ENCODE data around the gene CMPK1. TPM values are rescaled to one million over a fixed set of nuclear protein-coding genes. Genes with fewer than 3 reads are reported as not detected.

The CMPK1 gene
- total RNA-seq, 6 experiments from 2014 or later: 118 to 141 (median 131) TPM

DNA sequence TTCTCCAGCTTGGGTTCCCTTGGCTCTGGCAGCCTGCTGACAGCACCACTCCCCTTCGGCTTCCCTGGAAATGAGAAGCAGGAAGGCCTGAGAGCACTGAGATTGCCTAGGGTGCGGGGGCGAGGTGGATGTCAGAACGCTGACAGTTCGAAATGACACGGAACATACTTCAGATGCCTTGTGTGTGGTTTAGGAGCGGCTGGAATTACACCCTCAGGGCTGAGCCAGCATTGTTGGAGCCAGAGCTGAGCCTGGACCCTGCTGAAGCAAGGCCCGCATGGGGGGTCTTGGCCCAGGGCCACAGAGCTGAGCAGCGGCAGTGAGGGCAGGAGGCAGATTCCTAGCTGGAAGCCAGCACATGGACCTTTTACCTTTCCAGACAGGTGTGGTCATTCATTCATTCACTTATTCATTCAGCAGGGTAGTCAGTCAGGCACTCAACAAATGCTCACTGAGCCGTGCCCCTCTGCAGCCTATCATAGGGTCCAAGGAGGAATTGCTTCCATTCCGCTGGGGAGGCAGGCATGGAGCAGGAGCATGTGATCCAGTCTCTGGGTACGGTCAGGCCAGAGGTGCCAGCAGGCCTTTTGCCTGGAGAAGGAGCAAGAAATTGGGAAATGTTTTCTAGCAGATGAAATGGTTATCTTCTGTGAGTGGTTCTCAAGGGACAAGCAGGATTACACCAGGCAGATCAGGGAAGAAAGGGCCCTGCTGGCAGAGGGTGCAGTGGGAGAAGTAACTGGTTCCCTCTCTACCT lies 75.9 kb downstream of the CMPK1 start:
- peak; percentile 80 for DNase-seq
- H3K27me3 Mint-ChIP-seq (ENCODE audit: insufficient read depth): peaks cover 2% of the 10 kb centered on the region
- peak overlapping the region; percentile 89 for H3K27ac Mint-ChIP-seq
- TF ChIP-seq, protein P1, sequence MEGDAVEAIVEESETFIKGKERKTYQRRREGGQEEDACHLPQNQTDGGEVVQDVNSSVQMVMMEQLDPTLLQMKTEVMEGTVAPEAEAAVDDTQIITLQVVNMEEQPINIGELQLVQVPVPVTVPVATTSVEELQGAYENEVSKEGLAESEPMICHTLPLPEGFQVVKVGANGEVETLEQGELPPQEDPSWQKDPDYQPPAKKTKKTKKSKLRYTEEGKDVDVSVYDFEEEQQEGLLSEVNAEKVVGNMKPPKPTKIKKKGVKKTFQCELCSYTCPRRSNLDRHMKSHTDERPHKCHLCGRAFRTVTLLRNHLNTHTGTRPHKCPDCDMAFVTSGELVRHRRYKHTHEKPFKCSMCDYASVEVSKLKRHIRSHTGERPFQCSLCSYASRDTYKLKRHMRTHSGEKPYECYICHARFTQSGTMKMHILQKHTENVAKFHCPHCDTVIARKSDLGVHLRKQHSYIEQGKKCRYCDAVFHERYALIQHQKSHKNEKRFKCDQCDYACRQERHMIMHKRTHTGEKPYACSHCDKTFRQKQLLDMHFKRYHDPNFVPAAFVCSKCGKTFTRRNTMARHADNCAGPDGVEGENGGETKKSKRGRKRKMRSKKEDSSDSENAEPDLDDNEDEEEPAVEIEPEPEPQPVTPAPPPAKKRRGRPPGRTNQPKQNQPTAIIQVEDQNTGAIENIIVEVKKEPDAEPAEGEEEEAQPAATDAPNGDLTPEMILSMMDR (IDR thresholded peaks at IDR 0.05): no peak
- H3K4me3 Mint-ChIP-seq: peak overlapping the region; percentile 56
- H3K9me3 Mint-ChIP-seq: no peaks in the 10 kb centered on the region
- no peaks in the 10 kb centered on the region for H3K36me3 Mint-ChIP-seq (ENCODE audit: low read depth)
- peaks cover 75% of the 10 kb centered on the region for H3K4me1 Mint-ChIP-seq (ENCODE audit: low read depth)

DNA sequence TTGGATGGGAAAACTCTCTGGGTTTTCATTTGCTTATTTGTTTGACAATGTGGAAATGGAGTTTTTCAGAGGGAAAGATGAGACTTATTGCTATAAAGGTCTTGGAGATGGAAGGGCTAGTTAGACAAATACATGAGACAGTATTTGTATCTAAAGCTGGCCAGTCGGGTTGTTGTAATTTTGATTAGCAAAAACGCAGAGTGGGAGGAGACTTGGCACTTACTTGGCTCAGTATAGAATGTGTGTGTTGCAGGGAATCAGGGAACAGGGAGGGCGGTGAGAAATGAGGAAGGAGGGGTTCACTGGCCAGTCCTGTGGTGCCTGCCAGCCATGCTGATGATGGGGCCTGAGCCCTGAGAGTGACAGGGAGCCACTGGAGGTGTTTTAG lies 76.5 kb downstream of the CMPK1 start:
- H3K9me3 Mint-ChIP-seq: no peaks in the 10 kb centered on the region
- H3K27ac Mint-ChIP-seq: peak overlapping the region; percentile 89
- H3K27me3 Mint-ChIP-seq (ENCODE audit: insufficient read depth): peaks cover 2% of the 10 kb centered on the region
- no peak for DNase-seq
- H3K36me3 Mint-ChIP-seq (ENCODE audit: low read depth): no peaks in the 10 kb centered on the region
- TF ChIP-seq, protein P1 (IDR thresholded peaks at IDR 0.05): no peak
- peak overlapping the region; percentile 56; the same call in 1 of the 2 replicates for H3K4me3 Mint-ChIP-seq
- peaks cover 73% of the 10 kb centered on the region for H3K4me1 Mint-ChIP-seq (ENCODE audit: low read depth)

DNA sequence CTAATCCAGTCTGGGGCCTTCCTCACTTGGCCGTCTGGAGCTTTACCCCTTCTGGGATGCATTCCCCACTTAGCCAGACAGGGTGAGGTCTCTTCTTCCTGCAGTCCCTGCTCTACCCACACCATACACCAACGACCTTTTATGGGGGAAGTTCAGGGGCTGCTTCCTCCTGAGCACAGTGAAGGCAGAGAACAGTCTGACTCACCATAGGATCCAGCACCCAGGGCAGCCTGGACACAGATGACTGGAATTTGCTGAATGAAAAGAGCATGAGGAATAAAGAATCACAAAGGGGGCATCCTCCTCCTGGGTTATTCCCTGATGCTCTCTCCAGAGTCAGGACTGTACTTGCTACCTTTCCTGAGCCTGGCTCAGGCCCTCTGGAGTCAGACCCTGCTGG lies 77.8 kb downstream of the CMPK1 start:
- Mint-ChIP-seq H3K36me3 (ENCODE audit: low read depth) (no peaks in the 10 kb centered on the region), H3K27ac (peak overlapping the region; percentile 68), H3K4me1 (ENCODE audit: low read depth) (peaks cover 59% of the 10 kb centered on the region), H3K27me3 (ENCODE audit: insufficient read depth) (peaks cover 4% of the 10 kb centered on the region), H3K4me3 (no peak overlapping the region), H3K9me3 (no peaks in the 10 kb centered on the region)
- TF ChIP-seq, protein P1 (IDR thresholded peaks at IDR 0.05): no peak
- DNase-seq: no peak

DNA sequence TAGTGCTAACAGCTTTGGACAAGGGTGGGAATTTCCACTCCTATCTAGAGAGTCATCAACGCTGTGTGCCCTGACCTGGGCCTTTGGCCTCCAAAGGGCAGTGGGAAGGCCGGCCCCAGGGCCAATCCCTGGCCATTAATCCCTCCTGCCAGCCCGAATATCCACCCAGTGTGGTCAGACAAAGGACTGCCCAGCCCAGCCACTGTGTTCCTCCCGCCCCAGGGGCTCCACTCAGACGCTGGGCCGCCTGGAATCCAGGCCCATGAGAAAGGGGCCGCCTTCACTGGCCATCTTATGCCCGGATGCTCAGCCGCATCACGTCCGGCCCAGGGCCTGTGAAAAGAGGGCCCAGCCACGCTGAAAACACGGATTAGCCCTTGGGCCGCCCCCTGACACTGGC lies 78.8 kb downstream of the CMPK1 start:
- no peaks in the 10 kb centered on the region for H3K36me3 Mint-ChIP-seq (ENCODE audit: low read depth)
- no peaks in the 10 kb centered on the region for H3K9me3 Mint-ChIP-seq
- H3K27me3 Mint-ChIP-seq (ENCODE audit: insufficient read depth): peaks cover 7% of the 10 kb centered on the region
- TF ChIP-seq, protein P1 (IDR thresholded peaks at IDR 0.05): no peak
- H3K4me1 Mint-ChIP-seq (ENCODE audit: low read depth): peaks cover 49% of the 10 kb centered on the region
- DNase-seq: no peak
- no peak overlapping the region for H3K27ac Mint-ChIP-seq
- H3K4me3 Mint-ChIP-seq: no peak overlapping the region

DNA sequence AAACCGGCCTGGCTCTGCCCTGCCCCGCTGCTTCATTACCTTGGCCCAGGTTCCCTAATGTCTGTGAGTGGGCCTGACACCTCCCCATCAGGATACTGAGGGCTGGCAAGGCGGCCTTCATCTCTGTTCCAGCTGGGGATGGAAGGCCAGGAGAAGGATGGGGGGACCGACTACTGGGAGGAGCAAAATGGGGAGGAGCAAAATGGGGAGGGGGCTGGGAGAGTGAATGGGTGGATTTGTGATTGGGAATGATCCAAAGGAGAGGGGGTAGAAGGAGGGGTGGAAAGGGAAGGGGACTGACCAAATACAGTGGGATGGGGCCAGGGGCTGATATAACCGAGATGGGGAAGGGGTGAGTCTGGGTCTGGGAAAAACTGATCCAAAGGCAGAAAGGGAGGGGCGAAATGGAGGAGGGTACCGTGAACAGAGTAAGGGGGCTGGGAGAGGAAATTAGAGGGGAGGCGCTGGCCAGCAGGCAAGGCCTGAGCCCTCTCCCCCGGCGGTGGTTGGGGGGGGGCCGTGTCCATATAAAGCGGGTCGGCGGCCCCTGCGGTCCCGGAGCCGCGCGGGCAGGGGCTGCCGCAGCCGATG lies 82.2 kb downstream of the CMPK1 start, which contains the start of gene FOXE3:
TSS of gene FOXE3 (plus strand) at position 558 of the 591 bp plus-strand sequence. CDS start at position 589, 31 bp downstream.
- Mint-ChIP-seq H3K9me3 (no peaks in the 10 kb centered on the region), H3K4me1 (ENCODE audit: low read depth) (peaks cover 15% of the 10 kb centered on the region), H3K27ac (no peak within 1 kb of the TSS), H3K36me3 (ENCODE audit: low read depth) (no peaks in the 10 kb centered on the region), H3K27me3 (ENCODE audit: insufficient read depth) (peaks cover 15% of the 10 kb centered on the region), H3K4me3 (no peak within 1 kb of the TSS)
- no peak for DNase-seq
- TF ChIP-seq, protein P1 (IDR thresholded peaks at IDR 0.05): no peak

Data from HFFc6 (cell line).